ENCODE data around the gene UGT8. TPM values are rescaled to one million over a fixed set of nuclear protein-coding genes. Genes with fewer than 3 reads are reported as not detected.
"Not testable (repeated sequence)": the region's sequence is repeated elsewhere in the genome, so short reads cannot be mapped to it uniquely, and the experiment has no call there.

UGT8 gene
- total RNA-seq, 1 donor from 2014 or later = 2.8 TPM

DNA sequence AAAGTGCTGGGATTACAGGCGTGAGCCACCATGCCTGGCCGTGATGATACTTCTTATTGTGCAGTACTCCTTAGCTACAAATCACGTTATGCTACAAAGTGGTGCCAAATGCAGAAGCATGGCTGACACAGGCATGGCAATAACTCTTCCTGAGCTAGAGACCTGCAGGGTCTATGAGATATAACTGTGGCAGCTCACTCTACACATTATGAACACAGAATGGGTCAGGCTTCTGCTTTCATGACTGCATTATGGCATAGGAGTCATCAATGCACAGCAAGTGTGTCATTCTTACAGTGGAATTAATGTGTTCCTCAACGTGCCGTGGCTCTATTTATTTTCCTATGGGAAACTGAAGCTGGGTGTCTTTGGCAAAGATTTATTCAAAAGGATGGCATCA, 64.5 kb downstream of the UGT8 start:
- no peak for ATAC-seq
- Histone ChIP-seq H3K27me3 (peaks cover 6% of the 10 kb centered on the region), H3K27ac (no peak overlapping the region), H3K4me3 (no peak overlapping the region), H3K36me3 (no peaks in the 10 kb centered on the region), H3K9me3 (no peaks in the 10 kb centered on the region), H3K4me1 (no peaks in the 10 kb centered on the region)
- no peak for DNase-seq
- TF ChIP-seq, protein P1, sequence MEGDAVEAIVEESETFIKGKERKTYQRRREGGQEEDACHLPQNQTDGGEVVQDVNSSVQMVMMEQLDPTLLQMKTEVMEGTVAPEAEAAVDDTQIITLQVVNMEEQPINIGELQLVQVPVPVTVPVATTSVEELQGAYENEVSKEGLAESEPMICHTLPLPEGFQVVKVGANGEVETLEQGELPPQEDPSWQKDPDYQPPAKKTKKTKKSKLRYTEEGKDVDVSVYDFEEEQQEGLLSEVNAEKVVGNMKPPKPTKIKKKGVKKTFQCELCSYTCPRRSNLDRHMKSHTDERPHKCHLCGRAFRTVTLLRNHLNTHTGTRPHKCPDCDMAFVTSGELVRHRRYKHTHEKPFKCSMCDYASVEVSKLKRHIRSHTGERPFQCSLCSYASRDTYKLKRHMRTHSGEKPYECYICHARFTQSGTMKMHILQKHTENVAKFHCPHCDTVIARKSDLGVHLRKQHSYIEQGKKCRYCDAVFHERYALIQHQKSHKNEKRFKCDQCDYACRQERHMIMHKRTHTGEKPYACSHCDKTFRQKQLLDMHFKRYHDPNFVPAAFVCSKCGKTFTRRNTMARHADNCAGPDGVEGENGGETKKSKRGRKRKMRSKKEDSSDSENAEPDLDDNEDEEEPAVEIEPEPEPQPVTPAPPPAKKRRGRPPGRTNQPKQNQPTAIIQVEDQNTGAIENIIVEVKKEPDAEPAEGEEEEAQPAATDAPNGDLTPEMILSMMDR (IDR thresholded peaks at IDR 0.05) = no peak
- intact Hi-C loops (cut with DNase I) = no loop called here

- Histone ChIP-seq H3K36me3 (no peaks in the 10 kb centered on the region), H3K9me3 (no peaks in the 10 kb centered on the region), H3K27me3 (no peaks in the 10 kb centered on the region), H3K4me1 (no peaks in the 10 kb centered on the region), H3K4me3 (no peak overlapping the region), H3K27ac (no peak overlapping the region)
- ATAC-seq = no peak
- DNase-seq = no peak
- TF ChIP-seq, protein P1 (IDR thresholded peaks at IDR 0.05) = no peak
- intact Hi-C loops (cut with DNase I) = no loop called here
Observed at GRCh38 chr4:114668577-114668976, 70.0 kb downstream of the UGT8 start.

- H3K36me3 ChIP-seq; H3K9me3 ChIP-seq; H3K27ac ChIP-seq; intact Hi-C loops (cut with DNase I); ATAC-seq; H3K4me1 ChIP-seq; DNase-seq; H3K27me3 ChIP-seq; H3K4me3 ChIP-seq: not testable (repeated sequence)
Observed at GRCh38 chr4:114670733-114671132, 72.1 kb downstream of the UGT8 start.

GRCh38 chr4:114673306-114673705, 74.7 kb downstream of the UGT8 start:
- intact Hi-C loops (cut with DNase I) = no loop called here
- H3K4me1 ChIP-seq = no peaks in the 10 kb centered on the region
- no peaks in the 10 kb centered on the region for H3K36me3 ChIP-seq
- no peaks in the 10 kb centered on the region for H3K9me3 ChIP-seq
- TF ChIP-seq, protein P1 (IDR thresholded peaks at IDR 0.05) = no peak
- ATAC-seq (no peak), DNase-seq (no peak)
- H3K27me3 ChIP-seq = no peaks in the 10 kb centered on the region
- H3K27ac ChIP-seq = no peak overlapping the region
- no peak overlapping the region for H3K4me3 ChIP-seq

DNA sequence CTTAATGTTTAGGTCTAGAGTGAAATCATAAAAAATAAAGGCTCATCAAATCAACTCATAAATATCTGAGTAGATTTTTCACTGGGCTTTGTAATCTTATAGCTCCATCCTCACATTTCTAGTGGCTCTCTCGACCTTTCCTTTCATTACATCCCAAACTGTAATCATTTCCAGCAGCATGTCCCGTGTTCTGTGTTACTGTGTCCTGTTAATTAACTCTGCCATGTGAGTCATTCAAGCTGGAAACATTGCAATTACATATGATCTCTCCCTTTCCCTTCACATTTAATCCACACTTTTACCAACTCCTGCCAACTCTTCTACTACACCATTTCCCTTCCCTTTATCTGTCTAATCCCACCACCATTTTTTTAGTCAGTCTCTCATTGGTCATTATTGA, 75.5 kb downstream of the UGT8 start:
- Histone ChIP-seq H3K4me1 (no peaks in the 10 kb centered on the region), H3K9me3 (no peaks in the 10 kb centered on the region), H3K27me3 (no peaks in the 10 kb centered on the region), H3K27ac (no peak overlapping the region), H3K4me3 (no peak overlapping the region), H3K36me3 (no peaks in the 10 kb centered on the region)
- ATAC-seq (no peak), DNase-seq (no peak)
- TF ChIP-seq, protein P1 (IDR thresholded peaks at IDR 0.05) = no peak
- intact Hi-C loops (cut with DNase I) = no loop called here

GRCh38 chr4:114677346-114677979, 78.9 kb downstream of the UGT8 start:
- intact Hi-C loops (cut with DNase I) = no loop called here
- Histone ChIP-seq H3K4me1 (no peaks in the 10 kb centered on the region), H3K27ac (no peak overlapping the region), H3K9me3 (no peaks in the 10 kb centered on the region), H3K4me3 (no peak overlapping the region), H3K27me3 (no peaks in the 10 kb centered on the region), H3K36me3 (no peaks in the 10 kb centered on the region)
- TF ChIP-seq, protein P1 (IDR thresholded peaks at IDR 0.05) = no peak
- no peak for DNase-seq
- ATAC-seq = no peak
